ENCODE results near the gene ZMYND8. TPM values are rescaled to one million over a fixed set of nuclear protein-coding genes. Genes with fewer than 3 reads are reported as not detected.

Gene ZMYND8
- total and polyA plus RNA-seq, 2 of the 4 experiments (the other 2 are of a cell fraction): 24.0 to 28.2 TPM

GRCh38 chr20:47161411-47161810 lies 195.1 kb downstream of the ZMYND8 start:
- BruUV-seq (replicated peaks): no TSS peak
- no peak overlapping the region for H3K4ac ChIP-seq (ENCODE audit: low read depth, low read length)
- no peaks in the 10 kb centered on the region for H3K27me3 ChIP-seq (ENCODE audit: control insufficient read depth, insufficient read depth, low read length)
- TF ChIP-seq NFE2L2 (IDR thresholded peaks at IDR 0.05; ENCODE audit: low read depth, low read length) (no peak), CEBPB (IDR thresholded peaks at IDR 0.05; ENCODE audit: low read depth, low read length) (no peak), MXI1 (IDR thresholded peaks at IDR 0.05; ENCODE audit: borderline replicate concordance, low read depth, low read length) (no peak), RFX5 (IDR thresholded peaks at IDR 0.05; ENCODE audit: low read depth, low read length) (no peak), RAD21 (IDR thresholded peaks at IDR 0.05; ENCODE audit: low read length) (no peak), CHD1 (IDR thresholded peaks at IDR 0.05; ENCODE audit: low read depth, low read length) (no peak), CTCF (conservative IDR thresholded peaks at IDR 0.05; ENCODE audit: low read depth, low read length) (no peak), USF2 (IDR thresholded peaks at IDR 0.05; ENCODE audit: low read depth, low read length) (no peak), ELK1 (IDR thresholded peaks at IDR 0.05; ENCODE audit: borderline replicate concordance, low read depth, low read length) (no peak), SMC3 (IDR thresholded peaks at IDR 0.05; ENCODE audit: low read depth, low read length) (no peak), MAFK (IDR thresholded peaks at IDR 0.05; ENCODE audit: low read depth, low read length) (no peak)
- H3K14ac ChIP-seq (replicated peaks; ENCODE audit: low read depth, low read length): no peak overlapping the region
- no peak for ATAC-seq (ENCODE audit: low read depth)
- no peak overlapping the region for H3K9ac ChIP-seq (ENCODE audit: low read depth, low read length)
- no peak overlapping the region for H2BK5ac ChIP-seq (ENCODE audit: low read depth, low read length, poor library complexity, severe bottlenecking)
- H3K4me3 ChIP-seq (ENCODE audit: insufficient read depth, low read depth, low read length): no peak overlapping the region
- no peaks in the 10 kb centered on the region for H3K9me3 ChIP-seq (ENCODE audit: control insufficient read depth, insufficient read depth, low read length)
- dilution Hi-C loops (cut with HindIII; ENCODE audit: low sequenced_read_pairs, unreplicated experiment) (no loop called here), intact Hi-C loops (cut with micrococcal nuclease) (no loop called here), in situ Hi-C loops (cut with MboI; ENCODE audit: low sequenced_read_pairs) (no loop called here)
- H4K5ac ChIP-seq (ENCODE audit: low read depth, low read length): no peak overlapping the region
- H4K91ac ChIP-seq (ENCODE audit: insufficient read depth, low read depth, low read length): no peak overlapping the region
- H2BK120ac ChIP-seq (ENCODE audit: low read depth, low read length): no peak overlapping the region
- H3K9me1 ChIP-seq (ENCODE audit: insufficient read depth, low read length): 0 out of 2 replicates have a peak, but pooled peaks cover under 1% of the 10 kb centered on the region
- H2AK9ac ChIP-seq (replicated peaks; ENCODE audit: low read depth, low read length, poor library complexity): no peak overlapping the region
- POLR2A ChIA-PET (ENCODE audit: unreplicated experiment): no interaction called here
- H2AFZ ChIP-seq (replicated peaks; ENCODE audit: low read length, poor library complexity): no peak overlapping the region
- no peak overlapping the region for H2BK15ac ChIP-seq (ENCODE audit: low read depth, low read length)
- no peak overlapping the region for H3K56ac ChIP-seq (ENCODE audit: extremely low read depth, insufficient read depth, low read length)
- H2BK20ac ChIP-seq (ENCODE audit: low read depth, low read length): no peak overlapping the region
- H3K18ac ChIP-seq (ENCODE audit: low read depth, low read length): no peak overlapping the region
- WGBS, 2 experiments (ENCODE audit: extremely low coverage in 2 of 2, insufficient read length in 1 of 2): 98% methylated on average over 5 of the region's 10 CpGs; no CpG with 5 or more reads in 1 of the 2 experiments
- no peak overlapping the region for H2AK5ac ChIP-seq (ENCODE audit: low read depth, low read length)
- no peaks in the 10 kb centered on the region for H4K20me1 ChIP-seq (ENCODE audit: insufficient read depth, low read length)
- DNase-seq: no peak
- H3K27ac ChIP-seq (ENCODE audit: insufficient read depth, low read length): no peak overlapping the region
- CTCF ChIA-PET: no interaction called here
- no peaks in the 10 kb centered on the region for H3K79me1 ChIP-seq (ENCODE audit: low read depth in 1 of 2, low read length in 2 of 2)
- H3K4me2 ChIP-seq (ENCODE audit: low read depth, low read length): no peak overlapping the region
- H4K8ac ChIP-seq (ENCODE audit: low read depth in 2 of 2, low read length in 2 of 2): no peak overlapping the region
- no peaks in the 10 kb centered on the region; the same call in 1 of the 2 replicates for H3K4me1 ChIP-seq (ENCODE audit: control insufficient read depth, insufficient read depth, low read length)
- no peak overlapping the region for H3K23ac ChIP-seq (ENCODE audit: low read depth, low read length)
- no peaks in the 10 kb centered on the region for H3K36me3 ChIP-seq (ENCODE audit: control insufficient read depth, insufficient read depth, low read length)

Data from IMR-90 (cell line).